Measurements from ENCODE around the gene RITA1.

RITA1 gene

DNA sequence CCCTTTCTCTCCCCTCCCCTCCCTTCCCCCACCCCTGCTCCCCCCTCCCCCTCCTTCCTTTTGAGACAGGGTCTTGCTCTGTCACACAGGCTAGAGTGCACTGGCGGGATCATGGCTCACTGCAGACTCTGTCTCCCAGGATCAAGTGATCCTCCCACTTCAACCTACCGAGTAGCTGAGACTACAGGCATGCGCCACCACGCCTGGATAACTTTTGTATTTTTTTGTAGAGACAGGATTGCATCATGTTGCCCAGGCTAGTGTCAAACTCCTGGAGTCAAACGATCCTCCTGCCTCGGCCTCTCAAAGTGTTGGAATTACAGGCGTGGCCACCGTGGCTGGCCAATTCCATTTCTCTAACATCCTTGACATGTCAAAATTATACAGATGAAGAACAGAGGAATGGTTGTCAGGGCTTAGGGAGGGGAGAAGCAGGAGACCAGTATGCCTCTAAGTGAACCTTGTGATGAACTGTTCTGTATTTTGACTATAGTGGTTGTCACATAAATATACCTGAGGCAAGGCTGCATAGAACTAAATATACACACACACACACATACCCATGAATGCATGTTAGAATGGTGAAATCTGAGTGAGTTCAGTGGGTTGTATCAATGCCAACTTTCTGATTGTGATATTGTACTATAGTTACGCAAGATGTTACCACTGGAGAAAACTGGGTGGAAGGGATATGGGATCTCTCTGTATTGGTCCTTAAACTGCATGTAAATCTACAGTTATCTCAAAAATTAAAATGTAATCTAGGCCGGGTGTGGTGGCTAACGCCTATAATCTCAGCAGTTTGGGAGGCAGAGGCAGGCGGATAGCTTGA is 39.6 kb upstream of the RITA1 start:
- no peak overlapping the region for H3K4me3 ChIP-seq (ENCODE audit: low read depth, low read length)
- TF ChIP-seq MYC (IDR thresholded peaks at IDR 0.05; ENCODE audit: low read depth, low read length) (no peak), CTCF (IDR thresholded peaks at IDR 0.05; ENCODE audit: low read depth, low read length) (no peak), MAX (IDR thresholded peaks at IDR 0.05; ENCODE audit: low read depth, low read length) (no peak), POLR2A (IDR thresholded peaks at IDR 0.05; ENCODE audit: extremely low read depth, insufficient read length) (no peak)
- DNase-seq (ENCODE audit: low read depth), result no peak

DNA sequence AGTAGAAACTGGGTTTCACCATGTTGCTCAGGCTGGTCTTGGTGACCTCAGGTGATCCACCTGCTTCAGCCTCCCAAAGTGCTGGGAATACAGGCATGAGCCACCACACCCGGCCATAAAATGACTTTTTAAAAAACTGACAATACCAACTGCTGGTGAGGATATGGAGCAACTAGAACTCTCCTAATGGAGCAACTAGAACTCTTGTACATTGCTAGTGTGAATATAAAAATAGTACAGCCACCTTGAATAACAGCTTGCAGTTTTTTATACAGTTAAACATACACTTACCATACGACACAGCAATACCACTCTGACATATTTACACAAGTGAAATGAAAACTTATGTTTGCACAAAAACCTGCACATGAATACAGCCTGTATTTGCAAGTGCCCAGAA is 38.5 kb upstream of the RITA1 start:
- TF ChIP-seq MYC (IDR thresholded peaks at IDR 0.05; ENCODE audit: low read depth, low read length), result no peak
- TF ChIP-seq POLR2A (IDR thresholded peaks at IDR 0.05; ENCODE audit: extremely low read depth, insufficient read length), result no peak
- TF ChIP-seq CTCF (IDR thresholded peaks at IDR 0.05; ENCODE audit: low read depth, low read length), result no peak
- no peak for TF ChIP-seq MAX (IDR thresholded peaks at IDR 0.05; ENCODE audit: low read depth, low read length)
- no peak overlapping the region for H3K4me3 ChIP-seq (ENCODE audit: low read depth, low read length)
- DNase-seq (ENCODE audit: low read depth), result no peak

- TF ChIP-seq MYC (IDR thresholded peaks at IDR 0.05; ENCODE audit: low read depth, low read length) (no peak), POLR2A (IDR thresholded peaks at IDR 0.05; ENCODE audit: extremely low read depth, insufficient read length) (no peak), CTCF (IDR thresholded peaks at IDR 0.05; ENCODE audit: low read depth, low read length) (no peak), MAX (IDR thresholded peaks at IDR 0.05; ENCODE audit: low read depth, low read length) (no peak)
- peak; percentile 57 for DNase-seq (ENCODE audit: low read depth)
- H3K4me3 ChIP-seq (ENCODE audit: low read depth, low read length), result no peak within 1 kb of the TSS
Observed at GRCh38 chr12:113149361-113150150, 36.0 kb upstream of the RITA1 start, which contains the start of gene CFAP73. Gene CFAP73, plus strand, starts transcription at chr12:113149724. Its CDS starts 134 bp downstream, at chr12:113149858.

GRCh38 chr12:113151655-113152054 is 33.9 kb upstream of the RITA1 start:
- no peak overlapping the region for H3K4me3 ChIP-seq (ENCODE audit: low read depth, low read length)
- TF ChIP-seq POLR2A (IDR thresholded peaks at IDR 0.05; ENCODE audit: extremely low read depth, insufficient read length) (no peak), MYC (IDR thresholded peaks at IDR 0.05; ENCODE audit: low read depth, low read length) (no peak), MAX (IDR thresholded peaks at IDR 0.05; ENCODE audit: low read depth, low read length) (no peak), CTCF (IDR thresholded peaks at IDR 0.05; ENCODE audit: low read depth, low read length) (no peak)
- no peak for DNase-seq (ENCODE audit: low read depth)

DNA sequence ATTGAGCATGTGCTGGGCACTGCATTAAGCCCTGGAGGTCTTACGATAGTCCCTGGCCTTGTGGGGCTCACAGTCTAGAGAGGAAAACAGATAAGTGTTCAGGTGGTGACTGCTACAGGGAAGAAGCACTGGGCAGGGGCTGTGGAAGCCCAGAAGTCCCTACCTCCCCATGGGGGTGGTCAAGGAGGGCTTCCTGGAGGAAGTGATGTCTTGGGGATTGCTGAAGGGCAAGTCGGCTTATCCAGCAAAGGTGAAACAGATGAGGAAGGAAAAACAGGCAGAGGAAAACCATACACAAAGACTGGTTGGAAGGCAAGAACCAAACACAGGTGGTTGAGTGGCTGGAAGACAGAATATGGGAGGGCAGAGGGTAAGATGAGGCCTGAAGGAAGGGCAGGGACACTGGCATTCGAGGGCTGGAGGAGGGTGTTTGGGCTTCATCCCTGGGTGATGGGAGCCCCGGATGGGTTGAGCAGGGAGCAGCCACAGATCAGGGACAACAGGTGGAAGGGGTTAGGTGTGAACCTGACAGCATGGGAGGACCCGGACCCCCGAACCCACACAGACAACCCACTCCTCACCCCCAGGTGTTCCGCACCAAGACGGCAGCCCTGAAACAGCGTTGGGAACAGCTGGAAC is 33.2 kb upstream of the RITA1 start:
- no peak for DNase-seq (ENCODE audit: low read depth)
- H3K4me3 ChIP-seq (ENCODE audit: low read depth, low read length), result no peak overlapping the region
- no peak for TF ChIP-seq CTCF (IDR thresholded peaks at IDR 0.05; ENCODE audit: low read depth, low read length)
- TF ChIP-seq MYC (IDR thresholded peaks at IDR 0.05; ENCODE audit: low read depth, low read length), result no peak
- TF ChIP-seq MAX (IDR thresholded peaks at IDR 0.05; ENCODE audit: low read depth, low read length), result no peak
- no peak for TF ChIP-seq POLR2A (IDR thresholded peaks at IDR 0.05; ENCODE audit: extremely low read depth, insufficient read length)

All from NB4 (cell line).